Body of pancreas (tissue), 4 donors: ENCODE data around the gene GALNT2.

Experiments used
- CTCF ChIP-seq, 7 experiments: fragments of 450-650 bp in 4 of 7; fragments of 200-600 bp in 3 of 7; sonication (generic) in 3 of 7; IDR thresholded peaks; one replicate each; pipeline ENCODE4 v1.5.1; 2016 to 2019; ENCODE audit warnings: antibody characterized with exemption in 7 of 7
- POLR2A ChIP-seq, 3 donors: fragments of 450-650 bp; IDR thresholded peaks; one replicate each; pipeline ENCODE4 v1.6.1; 2016; ENCODE audit warnings: antibody characterized with exemption in 3 of 3, mild to moderate bottlenecking in 2 of 3

- TF ChIP-seq CTCF (IDR thresholded peaks at IDR 0.05), result no peak
- no peak for TF ChIP-seq POLR2A (IDR thresholded peaks at IDR 0.05)
Observed at GRCh38 chr1:230156068-230156467, 89.0 kb downstream of the GALNT2 start.
